ENCODE results near the gene ISCA1. TPM values are rescaled to one million over a fixed set of nuclear protein-coding genes. Genes with fewer than 3 reads are reported as not detected.

ISCA1 gene
- total RNA-seq, 1 donor from 2014 or later = 21.4 TPM

- no peak for DNase-seq (ENCODE audit: low read depth in 2 of 2)
Measured at GRCh38 chr9:86238861-86239770, 43.2 kb downstream of the ISCA1 start.

GRCh38 chr9:86230858-86231257 lies 51.5 kb downstream of the ISCA1 start:
- DNase-seq (ENCODE audit: low read depth in 2 of 2) = no peak

GRCh38 chr9:86222667-86223066 lies 59.7 kb downstream of the ISCA1 start:
- DNase-seq (ENCODE audit: low read depth in 2 of 2) = no peak

GRCh38 chr9:86219606-86220005 lies 62.7 kb downstream of the ISCA1 start:
- no peak for DNase-seq (ENCODE audit: low read depth in 2 of 2)

GRCh38 chr9:86217076-86217755 lies 65.1 kb downstream of the ISCA1 start:
- DNase-seq (ENCODE audit: low read depth in 2 of 2) = no peak

Other genes with a start within 250 kb of the ISCA1 start
- gene GOLM1, start 183.0 kb downstream of the ISCA1 start, total RNA-seq = 21.2 and 33.9 TPM in 2 replicates
- gene C9orf153, start 22.9 kb downstream of the ISCA1 start, total RNA-seq = 0.38 TPM in 1 of 2 replicates, not detected in the other
- 16.0 and 22.5 TPM in 2 replicates for gene TUT7, start 71.9 kb upstream of the ISCA1 start, total RNA-seq

Data from dermis microvascular lymphatic vessel endothelial cell (primary cell).